Liver (tissue), 9 donors: ENCODE data around the gene GTPBP1. TPM values are rescaled to one million over a fixed set of nuclear protein-coding genes. Genes with fewer than 3 reads are reported as not detected.
A peak's percentile ranks its signal among the peaks of the same experiment; 100 is the strongest.

ENCODE experiments used
- DNase-seq: peaks from one replicate; pipeline ENCODE4 v3.0.0-alpha.2; 2017; ENCODE audit warnings: low spot score
- H3K27ac ChIP-seq, 2 donors: one replicate each; pipeline ENCODE4 v1.7.0; 2013; ENCODE audit warnings: inconsistent platforms in 2 of 2, low read length in 2 of 2, control low read depth in 1 of 2, low read depth in 1 of 2, mild to moderate bottlenecking in 1 of 2
- H3K27me3 ChIP-seq, 4 donors: one replicate each; pipeline versions ENCODE4 v1.6.1 to v1.7.0; 2013; ENCODE audit warnings: low read length in 3 of 4, inconsistent platforms in 1 of 4, mild to moderate bottlenecking in 1 of 4, moderate library complexity in 1 of 4; ENCODE audit not compliant: control insufficient read depth in 4 of 4, insufficient read depth in 4 of 4
- H3K36me3 ChIP-seq, 4 donors: one replicate each; pipeline versions ENCODE4 v1.6.1 to v1.7.0; 2013; ENCODE audit warnings: low read length in 3 of 4, mild to moderate bottlenecking in 3 of 4, low read depth in 1 of 4, moderate library complexity in 1 of 4; ENCODE audit not compliant: control insufficient read depth in 4 of 4, insufficient read depth in 3 of 4
- H3K4me1 ChIP-seq, 4 donors: one replicate each; pipeline versions ENCODE4 v1.6.1 to v1.7.0; 2013; ENCODE audit warnings: low read length in 3 of 4, mild to moderate bottlenecking in 3 of 4, moderate library complexity in 1 of 4; ENCODE audit not compliant: control insufficient read depth in 4 of 4, insufficient read depth in 4 of 4
- H3K4me3 ChIP-seq, 3 donors: one replicate each; pipeline versions ENCODE4 v1.6.1 to v1.7.0; 2013; ENCODE audit warnings: low read length in 3 of 3, control low read depth in 1 of 3, low read depth in 1 of 3, mild to moderate bottlenecking in 1 of 3
- H3K9ac ChIP-seq, 2 donors: one replicate each; pipeline ENCODE4 v1.7.0; 2013; ENCODE audit warnings: low read length in 2 of 2, mild to moderate bottlenecking in 2 of 2, moderate library complexity in 2 of 2, control low read depth in 1 of 2, low read depth in 1 of 2
- H3K9me3 ChIP-seq, 4 donors: one replicate each; pipeline versions ENCODE4 v1.6.1 to v1.7.0; 2013; ENCODE audit warnings: low read length in 3 of 4; ENCODE audit not compliant: control insufficient read depth in 4 of 4
- CTCF ChIP-seq: fragments of 150-350 bp; IDR thresholded peaks from 2 replicates; pipeline ENCODE4 v1.5.1; 2017; ENCODE audit warnings: improper control_type of control experiment, low read depth, low read length; ENCODE audit not compliant: missing input control
- EGR1 ChIP-seq, 2 donors: IDR thresholded peaks; 2 replicates each; pipeline ENCODE4 v1.6.1; 2016 to 2018; ENCODE audit warnings: antibody characterized with exemption in 2 of 2, low read depth in 2 of 2
- HNF4A ChIP-seq, 2 donors: conservative IDR thresholded peaks; 2 replicates each; pipeline ENCODE4 v1.6.1; 2016; ENCODE audit warnings: antibody characterized with exemption in 2 of 2, mild to moderate bottlenecking in 2 of 2
- HNF4G ChIP-seq: IDR thresholded peaks from 2 replicates; pipeline ENCODE4 v1.6.1; 2016; ENCODE audit warnings: antibody characterized with exemption
- JUND ChIP-seq, 2 donors: IDR thresholded peaks; 2 replicates each; pipeline ENCODE4 v1.6.1; 2016; ENCODE audit warnings: antibody characterized with exemption in 2 of 2
- MAX ChIP-seq: IDR thresholded peaks from 2 replicates; pipeline ENCODE4 v1.6.1; 2016; ENCODE audit warnings: antibody characterized with exemption
- NR2F2 ChIP-seq: IDR thresholded peaks from 2 replicates; pipeline ENCODE4 v1.6.1; 2016; ENCODE audit warnings: antibody characterized with exemption
- REST ChIP-seq: IDR thresholded peaks from 2 replicates; pipeline ENCODE4 v1.6.1; 2016; ENCODE audit warnings: antibody characterized with exemption, mild to moderate bottlenecking
- RXRA ChIP-seq, 2 donors: IDR thresholded peaks; 2 replicates each; pipeline ENCODE4 v1.6.1; 2017 to 2018; ENCODE audit warnings: antibody characterized with exemption in 2 of 2, mild to moderate bottlenecking in 1 of 2
- SP1 ChIP-seq: IDR thresholded peaks from 2 replicates; pipeline ENCODE4 v1.6.1; 2018; ENCODE audit warnings: antibody characterized with exemption, mild to moderate bottlenecking
- TAF1 ChIP-seq: conservative IDR thresholded peaks from 2 replicates; pipeline ENCODE4 v1.6.1; 2016; ENCODE audit warnings: antibody characterized with exemption, mild to moderate bottlenecking
- ZBTB33 ChIP-seq: IDR thresholded peaks from 2 replicates; pipeline ENCODE4 v1.6.1; 2016; ENCODE audit warnings: antibody characterized with exemption
- WGBS: extraction: QIAGEN DNeasy Blood & Tissue Kit; methylation state at CpG from one replicate; pipeline ENCODE4 v1.1.7; 2013; 5-methylcytosine and 5-hydroxymethylcytosine counted together
- polyA plus RNA-seq, 2 donors: library from polyadenylated mRNA; stranded (reverse) in 1 of 2; unstranded in 1 of 2; fragments of 200-250 nt in 1 of 2; fragments of >200 nt in 1 of 2; fragmentation: Nextera tagmentation in 1 of 2; extraction: Ambion mirVana in 1 of 2; gene quantifications; one replicate each; pipeline versions ENCODE4 v1.2.1 to v1.2.3, GENCODE V29; 2013 to 2015
- total RNA-seq, 2 donors: library from RNA; depleted of rRNA; stranded (reverse); fragments of >200 nt; gene quantifications; one replicate each; pipeline ENCODE4 v1.2.3, GENCODE V29; 2014
- donor health status: healthy.
- donor health status: healthy.
- donor health status: healthy.
- donor health status: healthy.
- donor health status: healthy.

GTPBP1 gene
- total and polyA plus RNA-seq, 4 donors: 5.3 to 56.3 (median 16.1) TPM

GRCh38 chr22:38717244-38717643, 11.5 kb downstream of the GTPBP1 start:
- Histone ChIP-seq H3K9me3 (no peaks in the 10 kb centered on the region), H3K27ac (no peak overlapping the region), H3K36me3 (peaks cover 7 to 39% (median 22%) of the 10 kb centered on the region in 4 donors), H3K4me1 (no peaks in the 10 kb centered on the region), H3K9ac (no peak overlapping the region), H3K27me3 (no peaks in the 10 kb centered on the region), H3K4me3 (no peak overlapping the region)
- TF ChIP-seq RXRA (IDR thresholded peaks at IDR 0.05) (no peak), REST (no peak), MAX (no peak), NR2F2 (no peak), HNF4A (conservative IDR thresholded peaks at IDR 0.05) (no peak), JUND (IDR thresholded peaks at IDR 0.05) (no peak)
- no peak for DNase-seq
- WGBS: 97% methylated on average over 6 of the region's 6 CpGs

- no peaks in the 10 kb centered on the region for H3K4me1 ChIP-seq
- peaks cover 9 to 50% (median 33%) of the 10 kb centered on the region in 4 donors for H3K36me3 ChIP-seq
- H3K4me3 ChIP-seq: no peak overlapping the region
- H3K9ac ChIP-seq: no peak overlapping the region
- no peak overlapping the region for H3K27ac ChIP-seq
- no peaks in the 10 kb centered on the region for H3K27me3 ChIP-seq
- no peaks in the 10 kb centered on the region for H3K9me3 ChIP-seq
- 63% methylated on average over 6 of the region's 6 CpGs for WGBS
- no peak for DNase-seq
- no peak for TF ChIP-seq TAF1
- TF ChIP-seq CTCF: peak; percentile 41
- TF ChIP-seq RXRA (IDR thresholded peaks at IDR 0.05): no peak
- TF ChIP-seq ZBTB33: no peak
- TF ChIP-seq HNF4G: no peak
- TF ChIP-seq EGR1 (IDR thresholded peaks at IDR 0.05; ENCODE audit: low read depth in 2 of 2): no peak
- peak; percentile 68 to 88 for TF ChIP-seq JUND (IDR thresholded peaks at IDR 0.05)
- no peak for TF ChIP-seq SP1
Observed at GRCh38 chr22:38718414-38718813, 12.7 kb downstream of the GTPBP1 start.
